Measurements from ENCODE around the gene CMPK1.

CMPK1 gene

GRCh38 chr1:47402591-47402990 is 69.0 kb downstream of the CMPK1 start:
- H4K20me1 ChIP-seq (ENCODE audit: insufficient read depth, low read length, poor library complexity, severe bottlenecking), result no peaks in the 10 kb centered on the region
- H3K9me3 ChIP-seq (ENCODE audit: insufficient read depth, low read depth, low read length), result no peaks in the 10 kb centered on the region
- TF ChIP-seq, protein P1, sequence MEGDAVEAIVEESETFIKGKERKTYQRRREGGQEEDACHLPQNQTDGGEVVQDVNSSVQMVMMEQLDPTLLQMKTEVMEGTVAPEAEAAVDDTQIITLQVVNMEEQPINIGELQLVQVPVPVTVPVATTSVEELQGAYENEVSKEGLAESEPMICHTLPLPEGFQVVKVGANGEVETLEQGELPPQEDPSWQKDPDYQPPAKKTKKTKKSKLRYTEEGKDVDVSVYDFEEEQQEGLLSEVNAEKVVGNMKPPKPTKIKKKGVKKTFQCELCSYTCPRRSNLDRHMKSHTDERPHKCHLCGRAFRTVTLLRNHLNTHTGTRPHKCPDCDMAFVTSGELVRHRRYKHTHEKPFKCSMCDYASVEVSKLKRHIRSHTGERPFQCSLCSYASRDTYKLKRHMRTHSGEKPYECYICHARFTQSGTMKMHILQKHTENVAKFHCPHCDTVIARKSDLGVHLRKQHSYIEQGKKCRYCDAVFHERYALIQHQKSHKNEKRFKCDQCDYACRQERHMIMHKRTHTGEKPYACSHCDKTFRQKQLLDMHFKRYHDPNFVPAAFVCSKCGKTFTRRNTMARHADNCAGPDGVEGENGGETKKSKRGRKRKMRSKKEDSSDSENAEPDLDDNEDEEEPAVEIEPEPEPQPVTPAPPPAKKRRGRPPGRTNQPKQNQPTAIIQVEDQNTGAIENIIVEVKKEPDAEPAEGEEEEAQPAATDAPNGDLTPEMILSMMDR (conservative IDR thresholded peaks at IDR 0.05; ENCODE audit: low read length), result no peak
- no peak for TF ChIP-seq EZH2phosphoT487 (IDR thresholded peaks at IDR 0.05; ENCODE audit: borderline replicate concordance)
- no peaks in the 10 kb centered on the region for H3K9me2 ChIP-seq (replicated peaks; ENCODE audit: low read depth, low read length)
- no peaks in the 10 kb centered on the region for H3K36me3 ChIP-seq (ENCODE audit: insufficient read depth, low read length)
- no peak overlapping the region for H3K9ac ChIP-seq (ENCODE audit: low read depth, low read length, poor library complexity, severe bottlenecking)
- no peak overlapping the region for H3K4me3 ChIP-seq (ENCODE audit: low read length, poor library complexity, severe bottlenecking)
- no peaks in the 10 kb centered on the region for H3K79me2 ChIP-seq (ENCODE audit: insufficient read depth, low read length)
- H2AFZ ChIP-seq (ENCODE audit: low read length), result no peak overlapping the region
- H3K4me2 ChIP-seq (ENCODE audit: low read depth, low read length, poor library complexity, severe bottlenecking), result no peak overlapping the region
- no peaks in the 10 kb centered on the region for H3K4me1 ChIP-seq (ENCODE audit: insufficient read depth, low read length, poor library complexity, severe bottlenecking)
- no peaks in the 10 kb centered on the region for H3F3A ChIP-seq (ENCODE audit: low read depth)
- H3K27me3 ChIP-seq (ENCODE audit: insufficient read depth, low read length, poor library complexity, severe bottlenecking), result no peaks in the 10 kb centered on the region

- Histone ChIP-seq H3K4me3 (ENCODE audit: low read length, poor library complexity, severe bottlenecking) (no peak overlapping the region), H4K20me1 (ENCODE audit: insufficient read depth, low read length, poor library complexity, severe bottlenecking) (no peaks in the 10 kb centered on the region), H3F3A (ENCODE audit: low read depth) (no peaks in the 10 kb centered on the region), H3K9me3 (ENCODE audit: insufficient read depth, low read depth, low read length) (no peaks in the 10 kb centered on the region), H3K79me2 (ENCODE audit: insufficient read depth, low read length) (no peaks in the 10 kb centered on the region), H3K27me3 (ENCODE audit: insufficient read depth, low read length, poor library complexity, severe bottlenecking) (no peaks in the 10 kb centered on the region), H3K9me2 (replicated peaks; ENCODE audit: low read depth, low read length) (no peaks in the 10 kb centered on the region), H3K4me1 (ENCODE audit: insufficient read depth, low read length, poor library complexity, severe bottlenecking) (no peaks in the 10 kb centered on the region), H3K4me2 (ENCODE audit: low read depth, low read length, poor library complexity, severe bottlenecking) (no peak overlapping the region), H3K9ac (ENCODE audit: low read depth, low read length, poor library complexity, severe bottlenecking) (no peak overlapping the region), H3K36me3 (ENCODE audit: insufficient read depth, low read length) (no peaks in the 10 kb centered on the region), H2AFZ (ENCODE audit: low read length) (no peak overlapping the region)
- TF ChIP-seq, protein P1 (conservative IDR thresholded peaks at IDR 0.05; ENCODE audit: low read length), result no peak
- no peak for TF ChIP-seq EZH2phosphoT487 (IDR thresholded peaks at IDR 0.05; ENCODE audit: borderline replicate concordance)
These were observed 69.8 kb downstream of the CMPK1 start for GRCh38 chr1:47403321-47403910.

GRCh38 chr1:47405697-47406096 is 72.1 kb downstream of the CMPK1 start:
- Histone ChIP-seq H3K4me1 (ENCODE audit: insufficient read depth, low read length, poor library complexity, severe bottlenecking) (no peaks in the 10 kb centered on the region), H3K4me3 (ENCODE audit: low read length, poor library complexity, severe bottlenecking) (no peak overlapping the region), H4K20me1 (ENCODE audit: insufficient read depth, low read length, poor library complexity, severe bottlenecking) (no peaks in the 10 kb centered on the region), H3K36me3 (ENCODE audit: insufficient read depth, low read length) (no peaks in the 10 kb centered on the region), H3K9ac (ENCODE audit: low read depth, low read length, poor library complexity, severe bottlenecking) (no peak overlapping the region), H3F3A (ENCODE audit: low read depth) (no peaks in the 10 kb centered on the region), H3K9me3 (ENCODE audit: insufficient read depth, low read depth, low read length) (no peaks in the 10 kb centered on the region), H2AFZ (ENCODE audit: low read length) (no peak overlapping the region), H3K4me2 (ENCODE audit: low read depth, low read length, poor library complexity, severe bottlenecking) (no peak overlapping the region), H3K79me2 (ENCODE audit: insufficient read depth, low read length) (no peaks in the 10 kb centered on the region), H3K9me2 (replicated peaks; ENCODE audit: low read depth, low read length) (no peaks in the 10 kb centered on the region), H3K27me3 (ENCODE audit: insufficient read depth, low read length, poor library complexity, severe bottlenecking) (no peaks in the 10 kb centered on the region)
- TF ChIP-seq EZH2phosphoT487 (IDR thresholded peaks at IDR 0.05; ENCODE audit: borderline replicate concordance), result no peak

GRCh38 chr1:47406966-47407365 is 73.4 kb downstream of the CMPK1 start:
- Histone ChIP-seq H3K79me2 (ENCODE audit: insufficient read depth, low read length) (no peaks in the 10 kb centered on the region), H3K4me1 (ENCODE audit: insufficient read depth, low read length, poor library complexity, severe bottlenecking) (no peaks in the 10 kb centered on the region), H2AFZ (ENCODE audit: low read length) (no peak overlapping the region), H3K36me3 (ENCODE audit: insufficient read depth, low read length) (no peaks in the 10 kb centered on the region), H4K20me1 (ENCODE audit: insufficient read depth, low read length, poor library complexity, severe bottlenecking) (no peaks in the 10 kb centered on the region), H3K27me3 (ENCODE audit: insufficient read depth, low read length, poor library complexity, severe bottlenecking) (no peaks in the 10 kb centered on the region), H3K9me2 (replicated peaks; ENCODE audit: low read depth, low read length) (no peaks in the 10 kb centered on the region), H3K4me2 (ENCODE audit: low read depth, low read length, poor library complexity, severe bottlenecking) (no peak overlapping the region), H3K4me3 (ENCODE audit: low read length, poor library complexity, severe bottlenecking) (no peak overlapping the region), H3F3A (ENCODE audit: low read depth) (no peaks in the 10 kb centered on the region), H3K9me3 (ENCODE audit: insufficient read depth, low read depth, low read length) (no peaks in the 10 kb centered on the region), H3K9ac (ENCODE audit: low read depth, low read length, poor library complexity, severe bottlenecking) (no peak overlapping the region)
- TF ChIP-seq, protein P1 (conservative IDR thresholded peaks at IDR 0.05; ENCODE audit: low read length), result no peak

Data from Loucy (cell line).